ENCODE results near the gene CLIP1. TPM values are rescaled to one million over a fixed set of nuclear protein-coding genes. Genes with fewer than 3 reads are reported as not detected.

Gene CLIP1
- total and polyA plus RNA-seq, 2 of the 13 experiments (the other 11 are each of a cell fraction or from before 2014, with no cell fraction given): 28.9 to 43.7 TPM

DNA sequence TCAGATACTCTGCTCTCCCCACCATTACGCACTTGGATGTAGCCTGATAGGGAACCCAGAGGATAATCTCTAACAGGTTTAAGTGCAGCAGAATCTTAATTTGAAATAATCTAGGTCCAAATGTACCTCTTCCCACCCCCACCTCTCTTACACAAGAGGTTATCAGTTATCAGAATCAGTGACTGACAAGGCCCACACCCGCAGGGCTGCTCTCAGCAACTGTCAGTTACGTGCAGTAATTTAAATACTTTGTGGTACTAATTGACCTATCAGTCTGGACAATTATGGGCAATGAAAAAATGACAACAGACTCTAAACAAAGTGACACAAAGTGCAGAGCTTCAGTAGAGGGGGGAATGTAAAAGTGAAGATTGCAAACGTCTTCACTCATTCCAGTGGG is 74.0 kb downstream of the CLIP1 start:
- POLR2A ChIA-PET: no interaction called here
- no TSS peak for BruUV-seq (replicated peaks)
- WGBS (ENCODE audit: low lambda C conversion rate): 95% methylated on average over 4 of the region's 4 CpGs

GRCh38 chr12:122346054-122346453 is 76.4 kb downstream of the CLIP1 start:
- in situ Hi-C loops (cut with HindIII; ENCODE audit: extremely low pct_ligation_motif_present, low pct_unique_long_range_greater_than_20kb) (no loop called here), intact Hi-C loops (cut with micrococcal nuclease; ENCODE audit: unreplicated experiment) (no loop called here)
- no peak overlapping the region for H3K4me3 ChIP-seq (replicated peaks in 1 of 3; ENCODE audit: insufficient read depth in 1 of 3, low read depth in 2 of 3, low read length in 3 of 3)
- ChIA-PET POLR2A (no interaction called here), CTCF (ENCODE audit: low intra/inter-chr PET ratio, low total read pairs) (no interaction called here)
- ATAC-seq (no peak), FAIRE-seq (no peak), DNase-seq (ENCODE audit: low spot score) (no peak)
- no peak overlapping the region for H3K9ac ChIP-seq (ENCODE audit: insufficient read depth, low read depth, low read length)
- no peak overlapping the region for H2AFZ ChIP-seq (ENCODE audit: low read length)
- H3K36me3 ChIP-seq (replicated peaks in 1 of 2; ENCODE audit: control insufficient read depth in 1 of 2, insufficient read depth in 2 of 2, low read length in 2 of 2): peaks cover 0 to 20% of the 10 kb centered on the region in 2 experiments; a peak in 2 of 5 replicates
- no peaks in the 10 kb centered on the region for H3K9me3 ChIP-seq (ENCODE audit: low read length)
- no peak overlapping the region for H3K27ac ChIP-seq (ENCODE audit: extremely low read length, insufficient read depth, low read length)
- no peaks in the 10 kb centered on the region for H3K79me2 ChIP-seq (ENCODE audit: insufficient read depth, low read length)
- peak; percentile 71 for TF ChIP-seq ZNF629 (CRISPR knock-in tag; conservative IDR thresholded peaks at IDR 0.05)
- no peak for TF ChIP-seq ZNF34 (CRISPR knock-in tag; IDR thresholded peaks at IDR 0.05; ENCODE audit: borderline replicate concordance)
- no peak for TF ChIP-seq ZNF264 (CRISPR knock-in tag; IDR thresholded peaks at IDR 0.05)
- H3K4me1 ChIP-seq (ENCODE audit: insufficient read depth, low read length): peaks cover 20% of the 10 kb centered on the region
- H4K20me1 ChIP-seq (ENCODE audit: insufficient read depth, low read length): no peaks in the 10 kb centered on the region
- no peaks in the 10 kb centered on the region for H3K27me3 ChIP-seq (ENCODE audit: control insufficient read depth in 1 of 2, insufficient read depth in 2 of 2, low read length in 2 of 2)
- WGBS (ENCODE audit: low lambda C conversion rate): 100% methylated on average over 5 of the region's 5 CpGs
- H3K4me2 ChIP-seq (ENCODE audit: low read depth, low read length): no peak overlapping the region
- BruUV-seq (replicated peaks): no TSS peak

More for the DNA sequence above, 74.0 kb downstream of the CLIP1 start:
- Histone ChIP-seq H3K36me3 (replicated peaks in 1 of 2; ENCODE audit: control insufficient read depth in 1 of 2, insufficient read depth in 2 of 2, low read length in 2 of 2) (peaks cover 2 to 29% of the 10 kb centered on the region in 2 experiments; a peak in 3 of 5 replicates), H3K4me3 (replicated peaks in 1 of 3; ENCODE audit: insufficient read depth in 1 of 3, low read depth in 2 of 3, low read length in 3 of 3) (no peak overlapping the region), H4K20me1 (ENCODE audit: insufficient read depth, low read length) (no peaks in the 10 kb centered on the region), H3K4me2 (ENCODE audit: low read depth, low read length) (no peak overlapping the region), H3K9ac (ENCODE audit: insufficient read depth, low read depth, low read length) (no peak overlapping the region), H3K9me3 (ENCODE audit: low read length) (no peaks in the 10 kb centered on the region), H2AFZ (ENCODE audit: low read length) (no peak overlapping the region), H3K27ac (ENCODE audit: extremely low read length, insufficient read depth, low read length) (no peak overlapping the region), H3K79me2 (ENCODE audit: insufficient read depth, low read length) (no peaks in the 10 kb centered on the region), H3K4me1 (ENCODE audit: insufficient read depth, low read length) (peaks cover 20% of the 10 kb centered on the region), H3K27me3 (ENCODE audit: control insufficient read depth in 1 of 2, insufficient read depth in 2 of 2, low read length in 2 of 2) (no peaks in the 10 kb centered on the region)
- intact Hi-C loops (cut with micrococcal nuclease; ENCODE audit: unreplicated experiment) (no loop called here), in situ Hi-C loops (cut with HindIII; ENCODE audit: extremely low pct_ligation_motif_present, low pct_unique_long_range_greater_than_20kb) (no loop called here)
- DNase-seq (ENCODE audit: low spot score) (no peak), ATAC-seq (no peak), FAIRE-seq (no peak)
- CTCF ChIA-PET (ENCODE audit: low intra/inter-chr PET ratio, low total read pairs): no interaction called here
- no peak for TF ChIP-seq TEAD3 (CRISPR knock-in tag; optimal IDR thresholded peaks at IDR 0.05; ENCODE audit: borderline replicate concordance)
- no peak for TF ChIP-seq ELF3 (CRISPR knock-in tag; IDR thresholded peaks at IDR 0.05)
- no peak for TF ChIP-seq GABPB1 (CRISPR knock-in tag; IDR thresholded peaks at IDR 0.05)
- TF ChIP-seq SUZ12 (IDR thresholded peaks at IDR 0.05; ENCODE audit: low read depth, low read length): no peak
- TF ChIP-seq ATM (IDR thresholded peaks at IDR 0.05; ENCODE audit: borderline replicate concordance): no peak
